ENCODE results near the gene EXOC4.

The EXOC4 gene

DNA sequence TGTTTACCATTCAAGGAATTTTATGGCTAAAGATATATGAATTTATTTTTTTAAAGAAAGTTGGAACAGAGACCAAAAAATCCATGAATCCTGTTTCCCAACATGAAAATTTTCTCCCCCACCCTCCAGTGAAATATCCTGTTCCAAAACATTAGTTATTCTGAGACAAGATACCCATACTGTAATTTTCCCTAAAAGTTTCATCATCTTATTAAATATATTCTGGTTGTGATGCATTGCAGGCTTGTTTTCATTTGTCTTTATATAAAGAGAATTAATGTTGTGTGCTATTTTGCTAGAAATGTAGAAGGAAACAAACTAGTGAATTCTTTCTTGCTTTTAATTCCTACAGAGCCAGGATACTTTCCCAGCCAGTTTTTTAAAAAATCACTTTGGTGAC is 106.6 kb downstream of the EXOC4 start:
- TF ChIP-seq CTCF (IDR thresholded peaks at IDR 0.05; ENCODE audit: low read length): no peak
- no peak for TF ChIP-seq EZH2 (IDR thresholded peaks at IDR 0.05; ENCODE audit: borderline replicate concordance, low read length)
- Histone ChIP-seq H3K27ac (ENCODE audit: low read depth, low read length, poor library complexity, severe bottlenecking) (no peak overlapping the region), H2AFZ (ENCODE audit: low read length) (no peak overlapping the region), H3K9ac (ENCODE audit: low read length) (no peak overlapping the region), H3K4me1 (ENCODE audit: insufficient read depth, low read length, severe bottlenecking) (no peaks in the 10 kb centered on the region), H4K20me1 (ENCODE audit: insufficient read depth, low read length) (no peaks in the 10 kb centered on the region), H3K9me3 (ENCODE audit: low read length) (no peaks in the 10 kb centered on the region), H3K9me2 (ENCODE audit: low read depth, low read length) (no peaks in the 10 kb centered on the region), H3F3A (ENCODE audit: insufficient read depth, low read length) (no peaks in the 10 kb centered on the region), H3K79me2 (ENCODE audit: insufficient read depth, low read length) (no peaks in the 10 kb centered on the region), H3K27me3 (ENCODE audit: insufficient read depth, low read length) (no peaks in the 10 kb centered on the region), H3K4me3 (ENCODE audit: low read depth, low read length, poor library complexity, severe bottlenecking) (no peak overlapping the region), H3K4me2 (ENCODE audit: low read length) (no peak overlapping the region), H3K36me3 (ENCODE audit: insufficient read depth, low read length) (peaks cover 13% of the 10 kb centered on the region; the same call in 1 of the 2 replicates)

GRCh38 chr7:133360201-133360600 is 107.3 kb downstream of the EXOC4 start:
- no peaks in the 10 kb centered on the region for H3K9me3 ChIP-seq (ENCODE audit: low read length)
- no peaks in the 10 kb centered on the region for H3K9me2 ChIP-seq (ENCODE audit: low read depth, low read length)
- no peaks in the 10 kb centered on the region for H4K20me1 ChIP-seq (ENCODE audit: insufficient read depth, low read length)
- no peak overlapping the region for H3K9ac ChIP-seq (ENCODE audit: low read length)
- H3K27me3 ChIP-seq (ENCODE audit: insufficient read depth, low read length): no peaks in the 10 kb centered on the region
- no peak for TF ChIP-seq EZH2 (IDR thresholded peaks at IDR 0.05; ENCODE audit: borderline replicate concordance, low read length)
- H3K79me2 ChIP-seq (ENCODE audit: insufficient read depth, low read length): no peaks in the 10 kb centered on the region
- no peak overlapping the region for H2AFZ ChIP-seq (ENCODE audit: low read length)
- H3K4me1 ChIP-seq (ENCODE audit: insufficient read depth, low read length, severe bottlenecking): peaks cover 3% of the 10 kb centered on the region
- peaks cover 13% of the 10 kb centered on the region; the same call in 1 of the 2 replicates for H3K36me3 ChIP-seq (ENCODE audit: insufficient read depth, low read length)
- H3K4me3 ChIP-seq (ENCODE audit: low read depth, low read length, poor library complexity, severe bottlenecking): no peak overlapping the region
- H3K4me2 ChIP-seq (ENCODE audit: low read length): no peak overlapping the region
- no peaks in the 10 kb centered on the region for H3F3A ChIP-seq (ENCODE audit: insufficient read depth, low read length)
- H3K27ac ChIP-seq (ENCODE audit: low read depth, low read length, poor library complexity, severe bottlenecking): no peak overlapping the region

- Histone ChIP-seq H3F3A (ENCODE audit: insufficient read depth, low read length) (no peaks in the 10 kb centered on the region), H3K36me3 (ENCODE audit: insufficient read depth, low read length) (peaks cover 9% of the 10 kb centered on the region; the same call in 1 of the 2 replicates), H3K4me3 (ENCODE audit: low read depth, low read length, poor library complexity, severe bottlenecking) (no peak overlapping the region), H2AFZ (ENCODE audit: low read length) (no peak overlapping the region), H3K79me2 (ENCODE audit: insufficient read depth, low read length) (no peaks in the 10 kb centered on the region), H3K4me1 (ENCODE audit: insufficient read depth, low read length, severe bottlenecking) (peaks cover 6% of the 10 kb centered on the region), H3K9ac (ENCODE audit: low read length) (no peak overlapping the region), H3K9me3 (ENCODE audit: low read length) (no peaks in the 10 kb centered on the region), H3K4me2 (ENCODE audit: low read length) (no peak overlapping the region), H4K20me1 (ENCODE audit: insufficient read depth, low read length) (no peaks in the 10 kb centered on the region), H3K27me3 (ENCODE audit: insufficient read depth, low read length) (no peaks in the 10 kb centered on the region), H3K27ac (ENCODE audit: low read depth, low read length, poor library complexity, severe bottlenecking) (no peak overlapping the region), H3K9me2 (ENCODE audit: low read depth, low read length) (no peaks in the 10 kb centered on the region)
- TF ChIP-seq CTCF (IDR thresholded peaks at IDR 0.05; ENCODE audit: low read length): no peak
- no peak for TF ChIP-seq EZH2 (IDR thresholded peaks at IDR 0.05; ENCODE audit: borderline replicate concordance, low read length)
Measured at GRCh38 chr7:133361806-133362205, 108.9 kb downstream of the EXOC4 start.

GRCh38 chr7:133364959-133365690 is 112.2 kb downstream of the EXOC4 start:
- no peaks in the 10 kb centered on the region for H4K20me1 ChIP-seq (ENCODE audit: insufficient read depth, low read length)
- H3K9me3 ChIP-seq (ENCODE audit: low read length): no peaks in the 10 kb centered on the region
- TF ChIP-seq CTCF (IDR thresholded peaks at IDR 0.05; ENCODE audit: low read length) (no peak; the same call in 1 of the 2 replicates), EZH2 (IDR thresholded peaks at IDR 0.05; ENCODE audit: borderline replicate concordance, low read length) (no peak)
- no peaks in the 10 kb centered on the region for H3K9me2 ChIP-seq (ENCODE audit: low read depth, low read length)
- no peaks in the 10 kb centered on the region for H3K79me2 ChIP-seq (ENCODE audit: insufficient read depth, low read length)
- H3K4me2 ChIP-seq (ENCODE audit: low read length): no peak overlapping the region
- no peak overlapping the region for H3K9ac ChIP-seq (ENCODE audit: low read length)
- 0 out of 2 replicates have a peak, but pooled peaks cover 3% of the 10 kb centered on the region for H3K36me3 ChIP-seq (ENCODE audit: insufficient read depth, low read length)
- no peaks in the 10 kb centered on the region for H3F3A ChIP-seq (ENCODE audit: insufficient read depth, low read length)
- no peak overlapping the region for H3K27ac ChIP-seq (ENCODE audit: low read depth, low read length, poor library complexity, severe bottlenecking)
- H2AFZ ChIP-seq (ENCODE audit: low read length): no peak overlapping the region
- peaks cover 6% of the 10 kb centered on the region for H3K4me1 ChIP-seq (ENCODE audit: insufficient read depth, low read length, severe bottlenecking)
- H3K4me3 ChIP-seq (ENCODE audit: low read depth, low read length, poor library complexity, severe bottlenecking): no peak overlapping the region
- no peaks in the 10 kb centered on the region for H3K27me3 ChIP-seq (ENCODE audit: insufficient read depth, low read length)

Measured in OCI-LY1 (cell line).